A673 (cell line): Measurements from ENCODE around the gene INSYN1. TPM values are rescaled to one million over a fixed set of nuclear protein-coding genes. Genes with fewer than 3 reads are reported as not detected.

Experiments used
- BruUV-seq: library from RNA; stranded (reverse); fragments of 400-500 nt; replicated peaks from 2 replicates; lab custom pipeline; 2021; lab: Mats Ljungman, UMichigan
- CTCF ChIA-PET: fragments of 300-600 bp; sonication (Branson Sonifier 250); formaldehyde crosslinking; loops from one replicate; lab custom pipeline; 2022; ENCODE audit warnings: antibody characterized with exemption; lab: Charles Lee
- POLR2A ChIA-PET: fragments of 300-600 bp; sonication (Branson Sonifier 250); formaldehyde crosslinking; loops from one replicate; lab custom pipeline; 2022; ENCODE audit warnings: antibody characterized with exemption; ENCODE audit not compliant: low non-redundant PET; lab: Charles Lee
- DNase-seq: peaks from one replicate; pipeline ENCODE4 v3.0.0-alpha.2; 2015; ENCODE audit warnings: low spot score
- H3K27ac ChIP-seq: fragments of 200-600 bp; sonication (generic); 2 replicates; pipeline ENCODE4 v1.5.1; 2016; ENCODE audit warnings: mixed run types, low read depth, mild to moderate bottlenecking, mixed read lengths, antibody characterized with exemption, low read length; ENCODE audit not compliant: poor library complexity, severe bottlenecking
- H3K27me3 ChIP-seq: fragments of 200-600 bp; sonication (generic); replicated peaks from 2 replicates; pipeline ENCODE4 v1.6.1; 2017; ENCODE audit warnings: mixed run types, low read depth, mild to moderate bottlenecking, mixed read lengths, antibody characterized with exemption, low read length; ENCODE audit not compliant: insufficient read depth, poor library complexity
- H3K36me3 ChIP-seq: fragments of 200-600 bp; sonication (generic); 2 replicates; pipeline ENCODE4 v1.6.1; 2016; ENCODE audit warnings: mixed run types, mild to moderate bottlenecking, mixed read lengths, antibody characterized with exemption, low read length; ENCODE audit not compliant: insufficient read depth, poor library complexity, severe bottlenecking
- H3K4me1 ChIP-seq: fragments of 200-600 bp; sonication (generic); 2 replicates; pipeline ENCODE4 v1.6.1; 2017; ENCODE audit warnings: mixed run types, mild to moderate bottlenecking, mixed read lengths, antibody characterized with exemption, low read length; ENCODE audit not compliant: insufficient read depth, poor library complexity, severe bottlenecking
- H3K4me3 ChIP-seq: fragments of 200-600 bp; sonication (generic); 2 replicates; pipeline ENCODE4 v1.5.1; 2016; ENCODE audit warnings: low read depth, mixed run types, mild to moderate bottlenecking, mixed read lengths, low read length; ENCODE audit not compliant: poor library complexity, severe bottlenecking
- H3K9me3 ChIP-seq: fragments of 200-600 bp; sonication (generic); 2 replicates; pipeline ENCODE4 v1.6.1; 2016; ENCODE audit warnings: mixed run types, low read depth, mild to moderate bottlenecking, mixed read lengths, antibody characterized with exemption, low read length; ENCODE audit not compliant: poor library complexity, severe bottlenecking
- CTCF ChIP-seq: fragments of 300-800, 200-600 bp; sonication (generic); conservative IDR thresholded peaks from 2 replicates; pipeline ENCODE4 v1.5.1; 2017; ENCODE audit warnings: low read depth, mild to moderate bottlenecking, antibody characterized with exemption, low read length, moderate library complexity, mixed read lengths
- EZH2 ChIP-seq: fragments of 200-600 bp; sonication (generic); IDR thresholded peaks from 2 replicates; pipeline ENCODE4 v1.6.1; 2017; ENCODE audit warnings: borderline replicate concordance, low read depth, mild to moderate bottlenecking, mixed read lengths, antibody characterized with exemption, low read length; ENCODE audit not compliant: poor library complexity, severe bottlenecking
- intact Hi-C: fragments of 100-400 bp; cut with micrococcal nuclease; formaldehyde crosslinking; loops from one replicate; pipeline ENCODE4 v1.10.0; 2022; ENCODE audit not compliant: unreplicated experiment
- total RNA-seq: library from RNA; stranded (reverse); gene quantifications from 2 replicates; pipeline ENCODE4 v1.2.3, GENCODE V29; 2021

The INSYN1 gene
- total RNA-seq, 1 experiment from 2014 or later: 0.54 TPM

GRCh38 chr15:73767806-73768501 lies 14.8 kb upstream of the INSYN1 start:
- H3K4me3 ChIP-seq: no peak overlapping the region
- CTCF ChIA-PET: no interaction called here
- no peaks in the 10 kb centered on the region for H3K27me3 ChIP-seq
- H3K4me1 ChIP-seq: no peaks in the 10 kb centered on the region
- no TSS peak for BruUV-seq
- no peak for DNase-seq
- intact Hi-C loops: no loop called here
- no peak for TF ChIP-seq EZH2
- TF ChIP-seq CTCF: no peak
- no peaks in the 10 kb centered on the region for H3K36me3 ChIP-seq
- POLR2A ChIA-PET: no interaction called here
- no peaks in the 10 kb centered on the region for H3K9me3 ChIP-seq
- no peak overlapping the region for H3K27ac ChIP-seq

GRCh38 chr15:73766598-73766997 lies 13.4 kb upstream of the INSYN1 start:
- BruUV-seq: no TSS peak
- intact Hi-C loops: no loop called here
- H3K9me3 ChIP-seq: no peaks in the 10 kb centered on the region
- no peak overlapping the region for H3K27ac ChIP-seq
- H3K4me3 ChIP-seq: no peak overlapping the region
- CTCF ChIA-PET: no interaction called here
- POLR2A ChIA-PET: no interaction called here
- TF ChIP-seq EZH2: no peak
- no peak for TF ChIP-seq CTCF
- no peaks in the 10 kb centered on the region for H3K4me1 ChIP-seq
- no peaks in the 10 kb centered on the region for H3K36me3 ChIP-seq
- no peak for DNase-seq
- peaks cover 6% of the 10 kb centered on the region for H3K27me3 ChIP-seq

DNA sequence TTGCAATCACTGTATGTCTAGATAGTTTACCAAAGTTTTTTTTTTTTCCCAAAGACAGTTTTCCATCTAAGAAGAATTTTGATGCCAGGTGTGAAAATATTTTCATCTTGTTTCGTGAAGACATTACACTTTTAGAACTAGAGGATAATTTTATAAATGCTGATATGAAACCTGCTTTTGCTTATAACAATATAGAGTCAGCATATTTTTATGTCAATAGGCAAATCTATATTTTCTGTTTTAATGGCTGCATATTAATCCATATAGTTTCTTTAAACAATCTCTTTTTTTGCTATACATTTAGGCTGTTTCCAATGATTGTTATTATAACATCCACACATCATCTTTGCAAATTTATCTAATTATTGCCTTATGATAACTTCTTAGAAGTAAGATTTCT lies 12.6 kb upstream of the INSYN1 start:
- Histone ChIP-seq H3K9me3 (no peaks in the 10 kb centered on the region), H3K4me3 (no peak overlapping the region), H3K27ac (no peak overlapping the region), H3K27me3 (peaks cover 10% of the 10 kb centered on the region), H3K4me1 (no peaks in the 10 kb centered on the region), H3K36me3 (no peaks in the 10 kb centered on the region)
- no TSS peak for BruUV-seq
- CTCF ChIA-PET: no interaction called here
- POLR2A ChIA-PET: no interaction called here
- no peak for DNase-seq
- no peak for TF ChIP-seq CTCF
- TF ChIP-seq EZH2: no peak
- intact Hi-C loops: no loop called here
